ENCODE results near the gene MST1R.

DNA sequence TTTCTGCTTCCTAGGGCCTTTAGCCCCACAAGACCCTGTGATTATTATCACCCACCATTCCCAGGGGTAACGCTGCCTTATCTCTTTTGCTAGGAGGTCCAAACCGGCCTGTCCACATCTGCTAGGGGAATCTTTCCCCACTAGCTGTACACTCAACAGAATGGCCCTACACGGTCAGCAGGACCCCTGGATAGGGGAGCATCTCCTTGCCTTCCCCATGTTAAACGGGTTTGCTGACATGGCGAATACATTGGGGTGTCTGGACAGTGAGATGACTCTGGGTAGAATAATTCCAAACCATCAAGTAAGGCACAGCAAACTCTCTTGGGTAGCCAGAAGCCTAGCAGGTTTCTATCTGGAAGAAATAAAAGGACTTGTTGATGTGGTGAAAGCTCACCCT is 48.0 kb downstream of the MST1R start:
- no peak for TF ChIP-seq POLR2A (IDR thresholded peaks at IDR 0.05)
- TF ChIP-seq, protein P1, sequence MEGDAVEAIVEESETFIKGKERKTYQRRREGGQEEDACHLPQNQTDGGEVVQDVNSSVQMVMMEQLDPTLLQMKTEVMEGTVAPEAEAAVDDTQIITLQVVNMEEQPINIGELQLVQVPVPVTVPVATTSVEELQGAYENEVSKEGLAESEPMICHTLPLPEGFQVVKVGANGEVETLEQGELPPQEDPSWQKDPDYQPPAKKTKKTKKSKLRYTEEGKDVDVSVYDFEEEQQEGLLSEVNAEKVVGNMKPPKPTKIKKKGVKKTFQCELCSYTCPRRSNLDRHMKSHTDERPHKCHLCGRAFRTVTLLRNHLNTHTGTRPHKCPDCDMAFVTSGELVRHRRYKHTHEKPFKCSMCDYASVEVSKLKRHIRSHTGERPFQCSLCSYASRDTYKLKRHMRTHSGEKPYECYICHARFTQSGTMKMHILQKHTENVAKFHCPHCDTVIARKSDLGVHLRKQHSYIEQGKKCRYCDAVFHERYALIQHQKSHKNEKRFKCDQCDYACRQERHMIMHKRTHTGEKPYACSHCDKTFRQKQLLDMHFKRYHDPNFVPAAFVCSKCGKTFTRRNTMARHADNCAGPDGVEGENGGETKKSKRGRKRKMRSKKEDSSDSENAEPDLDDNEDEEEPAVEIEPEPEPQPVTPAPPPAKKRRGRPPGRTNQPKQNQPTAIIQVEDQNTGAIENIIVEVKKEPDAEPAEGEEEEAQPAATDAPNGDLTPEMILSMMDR (IDR thresholded peaks at IDR 0.05), result no peak
